ENCODE measurements around the gene NSF. TPM values are rescaled to one million over a fixed set of nuclear protein-coding genes. Genes with fewer than 3 reads are reported as not detected.

Gene NSF
- total and polyA plus RNA-seq, 10 of the 15 experiments (the other 5 are each of a cell fraction or from before 2014, with no cell fraction given) = 6.8 to 25.6 (median 16.8) TPM

GRCh38 chr17:46717999-46718398, 127.5 kb downstream of the NSF start:
- no peak for FAIRE-seq
- intact Hi-C loops (cut with micrococcal nuclease; ENCODE audit: unreplicated experiment) = no loop called here
- DNase-seq (ENCODE audit: low read depth, low spot score) = no peak
- Histone ChIP-seq H3K27ac (ENCODE audit: control insufficient read depth, insufficient read depth) (no peak overlapping the region), H3K36me3 (ENCODE audit: control insufficient read depth in 2 of 2, insufficient read depth in 2 of 2, low read length in 1 of 2) (peaks cover 4 to 5% of the 10 kb centered on the region in 2 experiments; a peak in 2 of 4 replicates), H2AFZ (ENCODE audit: control insufficient read depth, low read depth, low read length) (no peak overlapping the region), H3K27me3 (replicated peaks in 1 of 2; ENCODE audit: control insufficient read depth in 2 of 2, insufficient read depth in 2 of 2, low read length in 1 of 2) (no peaks in the 10 kb centered on the region), H3K4me3 (no peak overlapping the region), H3K4me1 (ENCODE audit: control insufficient read depth, insufficient read depth, low read length) (0 out of 2 replicates have a peak, but pooled peaks cover 3% of the 10 kb centered on the region), H3K9me3 (replicated peaks; ENCODE audit: control insufficient read depth, insufficient read depth, low read length) (no peaks in the 10 kb centered on the region), H3K79me2 (ENCODE audit: control insufficient read depth, insufficient read depth, low read length) (no peaks in the 10 kb centered on the region), H3K9ac (ENCODE audit: control insufficient read depth, insufficient read depth, low read length) (no peak overlapping the region), H4K20me1 (ENCODE audit: control insufficient read depth, insufficient read depth) (no peaks in the 10 kb centered on the region), H3K4me2 (ENCODE audit: control insufficient read depth, insufficient read depth) (no peak overlapping the region)
- no peak for TF ChIP-seq ZNF24 (IDR thresholded peaks at IDR 0.05)
- no peak for TF ChIP-seq SMC3 (IDR thresholded peaks at IDR 0.05; ENCODE audit: borderline replicate concordance, low read length)
- no peak for TF ChIP-seq SUZ12 (IDR thresholded peaks at IDR 0.05; ENCODE audit: unreplicated experiment)
- no peak for TF ChIP-seq BRCA1 (IDR thresholded peaks at IDR 0.05; ENCODE audit: low read depth, low read length)
- no peak for TF ChIP-seq RAD21 (IDR thresholded peaks at IDR 0.05; ENCODE audit: insufficient read depth, low read depth, low read length)
- no peak for TF ChIP-seq STAT1 (conservative IDR thresholded peaks at IDR 0.05)
- TF ChIP-seq SUPT20H (IDR thresholded peaks at IDR 0.05; ENCODE audit: borderline replicate concordance, control insufficient read depth, low read depth, low read length) = no peak
- no peak for TF ChIP-seq ZSCAN29 (IDR thresholded peaks at IDR 0.05)
- no peak for TF ChIP-seq NRF1 (conservative IDR thresholded peaks at IDR 0.05; ENCODE audit: low read depth, low read length)
- TF ChIP-seq E4F1 (IDR thresholded peaks at IDR 0.05; ENCODE audit: borderline replicate concordance, partially characterized antibody) = no peak
- no peak for TF ChIP-seq GABPA (IDR thresholded peaks at IDR 0.05; ENCODE audit: low read depth)
- no peak for TF ChIP-seq PAX8 (IDR thresholded peaks at IDR 0.05)
- no peak for TF ChIP-seq IKZF2 (IDR thresholded peaks at IDR 0.05)
- no peak for TF ChIP-seq BMI1 (IDR thresholded peaks at IDR 0.05; ENCODE audit: borderline replicate concordance)
- 100% methylated on average over 4 of the region's 4 CpGs for WGBS (ENCODE audit: insufficient coverage, insufficient replicate concordance, low lambda C conversion rate, missing lambda C conversion rate)
- ChIA-PET CTCF (interaction anchor here (0.6 kb wide), 1 partner anchor 151 kb away, joined by 3 read pairs; no protein-coding TSS in a partner anchor), POLR2A (no interaction called here), SMC1A (ENCODE audit: uncharacterized antibody, unreplicated experiment) (interaction anchor here (0.7 to 0.9 kb wide), 2 partner anchors 16 to 28 kb away, joined by 3 to 4 read pairs; no protein-coding TSS in a partner anchor), RAD21 (ENCODE audit: unreplicated experiment) (no interaction called here)
- no TSS peak for BruUV-seq (replicated peaks)
- no peak for ATAC-seq
- in situ Hi-C loops (cut with MboI) = no loop called here

All from GM12878 (cell line).